ENCODE results near the gene NME1.
"Not testable (repeated sequence)": the region's sequence is repeated elsewhere in the genome, so short reads cannot be mapped to it uniquely, and the experiment has no call there.

The NME1 gene

DNA sequence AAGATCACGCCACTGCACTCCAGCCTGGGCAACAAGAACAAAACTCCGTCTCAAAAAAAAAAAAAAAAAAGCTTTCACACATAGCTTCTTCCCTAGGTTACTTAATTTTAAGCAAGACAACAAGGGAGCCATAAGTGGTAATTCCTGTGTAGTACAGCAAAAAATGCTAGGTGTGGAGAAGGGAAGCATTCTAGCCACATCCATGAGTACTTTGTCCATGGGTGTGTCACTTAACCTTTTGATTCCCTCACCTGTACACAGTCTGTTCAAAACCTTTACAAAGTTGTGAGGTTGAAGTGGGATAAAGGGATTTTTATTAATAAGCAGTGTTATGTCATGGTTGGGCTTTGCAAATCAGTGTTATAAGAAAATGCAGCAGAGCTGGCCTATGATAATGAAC, 17.4 kb downstream of the NME1 start:
- TF ChIP-seq, protein P1, sequence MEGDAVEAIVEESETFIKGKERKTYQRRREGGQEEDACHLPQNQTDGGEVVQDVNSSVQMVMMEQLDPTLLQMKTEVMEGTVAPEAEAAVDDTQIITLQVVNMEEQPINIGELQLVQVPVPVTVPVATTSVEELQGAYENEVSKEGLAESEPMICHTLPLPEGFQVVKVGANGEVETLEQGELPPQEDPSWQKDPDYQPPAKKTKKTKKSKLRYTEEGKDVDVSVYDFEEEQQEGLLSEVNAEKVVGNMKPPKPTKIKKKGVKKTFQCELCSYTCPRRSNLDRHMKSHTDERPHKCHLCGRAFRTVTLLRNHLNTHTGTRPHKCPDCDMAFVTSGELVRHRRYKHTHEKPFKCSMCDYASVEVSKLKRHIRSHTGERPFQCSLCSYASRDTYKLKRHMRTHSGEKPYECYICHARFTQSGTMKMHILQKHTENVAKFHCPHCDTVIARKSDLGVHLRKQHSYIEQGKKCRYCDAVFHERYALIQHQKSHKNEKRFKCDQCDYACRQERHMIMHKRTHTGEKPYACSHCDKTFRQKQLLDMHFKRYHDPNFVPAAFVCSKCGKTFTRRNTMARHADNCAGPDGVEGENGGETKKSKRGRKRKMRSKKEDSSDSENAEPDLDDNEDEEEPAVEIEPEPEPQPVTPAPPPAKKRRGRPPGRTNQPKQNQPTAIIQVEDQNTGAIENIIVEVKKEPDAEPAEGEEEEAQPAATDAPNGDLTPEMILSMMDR (IDR thresholded peaks at IDR 0.05; ENCODE audit: control insufficient read depth, insufficient read depth, low read depth, low read length, missing control alignments): no peak
- H3K4me3 ChIP-seq (ENCODE audit: control insufficient read depth, low read depth, low read length): no peak overlapping the region
- no peak for DNase-seq (ENCODE audit: low read depth)

DNA sequence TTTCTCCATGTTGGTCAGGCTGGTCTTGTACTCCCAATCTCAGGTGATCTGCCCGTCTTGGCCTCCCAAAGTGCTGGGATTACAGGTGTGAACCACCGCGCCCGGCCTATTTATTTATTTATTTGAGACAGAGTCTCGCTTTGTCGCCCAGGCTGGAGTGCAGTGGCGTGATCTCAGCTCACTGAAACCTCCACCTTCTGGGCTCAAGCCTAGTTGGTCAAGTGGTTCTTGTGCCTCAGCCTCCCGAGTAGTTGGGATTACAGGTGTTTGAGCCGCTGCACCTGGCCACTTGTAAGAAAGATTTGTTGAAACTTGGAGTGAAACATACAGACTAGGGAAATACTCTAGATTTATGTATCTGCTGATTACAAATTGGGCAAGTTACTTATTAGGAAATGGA, 18.7 kb downstream of the NME1 start:
- H3K4me3 ChIP-seq (ENCODE audit: control insufficient read depth, low read depth, low read length); DNase-seq (ENCODE audit: low read depth): not testable (repeated sequence)

DNA sequence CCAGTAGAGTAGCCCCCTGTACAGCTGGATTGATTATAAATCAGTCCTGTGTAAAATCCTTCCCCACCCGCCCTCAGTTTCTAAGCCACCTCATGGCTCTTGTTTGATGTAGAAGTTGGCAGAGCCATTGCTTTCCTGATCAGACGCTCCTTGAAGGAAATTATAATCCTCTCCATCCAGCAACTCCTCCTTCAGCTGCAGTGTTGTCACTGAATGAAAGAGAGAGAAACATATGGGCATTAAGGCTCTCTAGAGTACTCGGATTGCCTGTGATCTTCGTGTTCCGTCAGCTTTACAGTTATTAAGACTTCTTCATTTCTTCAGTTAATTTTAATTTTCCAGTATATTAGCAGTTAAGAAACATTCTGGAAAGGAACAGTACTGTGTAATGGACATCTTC, 27.1 kb downstream of the NME1 start:
- H3K4me3 ChIP-seq (ENCODE audit: control insufficient read depth, low read depth, low read length): no peak overlapping the region
- no peak for DNase-seq (ENCODE audit: low read depth)
- TF ChIP-seq, protein P1 (IDR thresholded peaks at IDR 0.05; ENCODE audit: control insufficient read depth, insufficient read depth, low read depth, low read length, missing control alignments): no peak

DNA sequence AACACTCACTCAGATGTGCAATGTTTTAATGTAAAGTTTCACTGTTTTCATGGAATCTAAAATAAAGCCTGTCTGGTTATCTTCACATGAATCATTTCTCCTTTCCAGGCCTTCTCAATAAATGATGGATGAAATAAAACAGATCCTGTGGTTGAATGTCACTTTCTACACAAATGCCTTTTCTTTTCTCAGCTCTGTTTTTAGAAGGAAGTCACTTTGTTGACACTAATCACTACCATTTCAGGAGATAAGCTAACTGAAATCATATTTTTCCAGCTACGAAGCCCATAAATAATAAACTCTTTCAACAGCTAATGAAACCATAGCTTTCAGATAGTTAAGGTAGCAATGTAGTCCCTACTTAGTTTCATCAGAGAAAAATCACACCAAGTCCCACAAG, 30.8 kb downstream of the NME1 start:
- no peak overlapping the region for H3K4me3 ChIP-seq (ENCODE audit: control insufficient read depth, low read depth, low read length)
- TF ChIP-seq, protein P1 (IDR thresholded peaks at IDR 0.05; ENCODE audit: control insufficient read depth, insufficient read depth, low read depth, low read length, missing control alignments): no peak
- no peak for DNase-seq (ENCODE audit: low read depth)

DNA sequence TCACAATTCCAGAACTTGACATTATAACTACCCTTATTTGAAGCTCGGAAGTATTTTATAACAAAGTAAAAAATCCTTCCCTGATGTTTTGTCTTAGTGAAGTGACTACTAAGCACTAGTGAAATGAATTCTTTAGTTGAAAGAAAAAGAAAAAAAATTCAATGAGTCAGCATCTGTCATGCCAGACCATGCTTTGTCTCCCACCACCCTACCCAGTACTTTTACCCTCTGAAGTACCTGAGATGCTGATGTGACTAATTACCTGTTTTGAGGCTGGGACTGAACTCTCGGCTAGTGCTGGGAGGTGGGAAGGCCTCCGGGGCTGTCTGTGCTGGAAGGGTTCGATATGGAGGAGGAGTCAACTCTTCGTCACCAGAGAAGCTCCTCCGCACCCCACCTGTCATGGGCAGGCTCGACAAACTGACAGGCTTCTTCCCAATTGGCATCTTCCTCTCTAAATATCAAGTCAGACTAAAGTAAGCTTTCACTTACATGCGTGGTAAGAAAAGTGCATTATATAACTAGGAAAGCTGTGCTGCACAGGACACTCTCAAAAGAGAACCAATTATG, 32.5 kb downstream of the NME1 start:
- DNase-seq (ENCODE audit: low read depth): no peak
- H3K4me3 ChIP-seq (ENCODE audit: control insufficient read depth, low read depth, low read length): no peak overlapping the region
- TF ChIP-seq, protein P1 (IDR thresholded peaks at IDR 0.05; ENCODE audit: control insufficient read depth, insufficient read depth, low read depth, low read length, missing control alignments): no peak

DNA sequence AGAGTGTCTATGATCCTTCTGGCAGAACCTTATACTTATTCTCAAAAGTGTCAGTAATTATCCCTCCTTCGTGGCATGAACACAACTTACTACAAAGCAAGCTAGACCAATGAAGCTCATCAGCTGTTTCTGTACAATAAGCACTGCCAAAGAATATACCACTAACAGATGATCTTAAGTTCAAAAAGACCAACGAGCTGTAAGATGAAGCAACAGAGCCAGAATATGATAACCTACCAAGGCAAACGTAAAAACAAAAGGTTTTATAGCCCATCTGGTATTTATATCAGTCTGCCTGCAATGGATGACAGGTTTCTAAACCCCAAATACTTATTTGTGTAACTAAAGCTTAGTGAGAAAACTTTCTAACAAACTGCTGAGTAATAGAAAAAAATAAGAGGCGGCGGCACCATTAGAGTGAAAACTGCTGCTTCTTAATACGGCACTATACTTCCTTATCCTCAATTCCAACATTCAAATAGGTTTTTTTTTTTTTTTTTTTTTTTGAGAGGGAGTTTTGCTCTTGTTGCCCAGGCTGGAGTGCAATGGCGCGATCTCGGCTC, 35.0 kb downstream of the NME1 start:
- no peak overlapping the region for H3K4me3 ChIP-seq (ENCODE audit: control insufficient read depth, low read depth, low read length)
- DNase-seq (ENCODE audit: low read depth): no peak
- TF ChIP-seq, protein P1 (IDR thresholded peaks at IDR 0.05; ENCODE audit: control insufficient read depth, insufficient read depth, low read depth, low read length, missing control alignments): no peak

DNA sequence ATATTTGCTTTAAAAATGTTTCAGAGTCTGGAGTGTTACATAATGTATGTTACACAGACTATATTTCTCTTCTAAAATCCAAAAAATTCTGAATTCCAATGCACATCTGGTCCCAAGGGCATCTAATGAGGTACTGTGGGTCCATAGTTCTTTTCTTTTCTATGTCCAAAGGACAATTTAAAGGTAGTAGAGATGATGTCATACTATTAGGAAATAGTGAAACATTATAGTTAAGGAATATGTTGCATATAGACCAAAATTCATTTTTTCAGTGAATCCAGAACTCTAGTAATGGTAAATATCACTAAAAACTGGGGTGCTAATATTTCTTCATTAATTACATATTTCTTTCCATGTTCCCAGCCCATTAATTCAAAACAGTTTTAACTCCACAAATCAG, 35.8 kb downstream of the NME1 start:
- TF ChIP-seq, protein P1 (IDR thresholded peaks at IDR 0.05; ENCODE audit: control insufficient read depth, insufficient read depth, low read depth, low read length, missing control alignments): no peak

More for the DNA sequence above, 35.8 kb downstream of the NME1 start:
- no peak overlapping the region for H3K4me3 ChIP-seq (ENCODE audit: control insufficient read depth, low read depth, low read length)
- DNase-seq (ENCODE audit: low read depth): no peak
